CD4-positive, alpha-beta T cell treated with Interleukin-2 at 100 ng/mL for 4 hours (primary cell): Measurements from ENCODE around the gene HDAC8.
"Not testable (repeated sequence)": the region's sequence is repeated elsewhere in the genome, so short reads cannot be mapped to it uniquely, and the experiment has no call there.

ENCODE experiments used
- DNase-seq: peaks from one replicate; pipeline ENCODE4 v3.0.0-alpha.2; 2020; ENCODE audit warnings: low spot score

HDAC8 gene

GRCh38 chrX:72373136-72373535, 199.5 kb downstream of the HDAC8 start:
- DNase-seq = no peak

DNA sequence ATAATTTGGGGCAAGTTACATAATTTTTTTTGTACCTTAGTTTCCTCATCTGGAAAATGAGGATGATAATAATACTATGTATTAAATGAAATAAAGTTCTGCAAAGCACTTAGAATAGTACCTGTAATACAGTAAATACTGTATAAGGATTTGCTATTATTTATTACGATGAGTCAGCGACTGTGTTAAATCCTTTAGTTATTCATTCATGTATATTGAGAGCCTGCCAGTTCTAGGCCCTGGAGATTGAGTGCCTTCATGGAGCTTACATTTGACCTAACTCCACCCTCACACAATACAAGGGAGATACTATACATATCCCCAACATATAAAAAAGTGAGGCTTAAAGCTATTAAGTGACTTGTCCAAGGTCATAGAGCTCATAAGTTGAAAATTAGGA, 199.9 kb downstream of the HDAC8 start:
- no peak for DNase-seq

GRCh38 chrX:72371405-72371804, 201.2 kb downstream of the HDAC8 start:
- DNase-seq = no peak

DNA sequence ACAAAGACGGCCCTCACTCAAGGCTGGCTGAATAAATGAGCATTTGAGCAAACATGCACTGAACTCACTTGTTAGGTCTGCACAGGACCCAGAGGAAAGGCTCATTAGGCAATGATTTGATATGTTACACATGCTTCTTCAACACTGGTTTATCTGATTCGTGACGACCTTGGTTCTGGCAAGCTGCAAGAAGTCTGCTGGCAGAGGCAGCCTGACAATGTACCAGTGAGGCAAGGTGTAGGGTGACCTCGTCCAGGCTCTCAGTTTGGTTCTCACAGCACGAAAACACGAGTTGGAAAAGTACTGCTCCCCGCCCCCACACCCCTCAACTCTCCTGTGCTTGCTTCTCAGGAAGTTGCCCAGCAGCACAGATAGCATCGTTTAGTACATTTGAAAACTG, 203.8 kb downstream of the HDAC8 start:
- DNase-seq = no peak

DNA sequence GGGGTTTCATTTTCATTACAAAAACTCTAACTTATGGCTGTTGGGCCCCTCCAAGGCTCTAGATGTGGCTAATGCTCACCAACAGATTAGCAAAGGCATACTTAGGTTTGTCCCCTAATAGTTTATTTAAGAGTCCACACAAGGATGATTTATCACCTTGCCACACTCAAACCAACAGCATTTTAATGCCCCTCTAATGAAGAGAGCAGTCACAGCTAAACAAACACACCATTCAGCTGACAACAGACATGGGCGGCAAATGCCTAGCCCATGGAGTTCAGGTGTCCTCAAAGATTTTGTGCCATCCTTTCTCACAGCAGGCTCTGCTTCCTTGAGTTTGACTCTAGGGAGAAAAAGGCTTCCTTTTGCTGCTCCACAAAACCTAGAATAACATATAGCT, 205.1 kb downstream of the HDAC8 start:
- DNase-seq = no peak

GRCh38 chrX:72366701-72367454, 205.8 kb downstream of the HDAC8 start:
- DNase-seq = no peak

DNA sequence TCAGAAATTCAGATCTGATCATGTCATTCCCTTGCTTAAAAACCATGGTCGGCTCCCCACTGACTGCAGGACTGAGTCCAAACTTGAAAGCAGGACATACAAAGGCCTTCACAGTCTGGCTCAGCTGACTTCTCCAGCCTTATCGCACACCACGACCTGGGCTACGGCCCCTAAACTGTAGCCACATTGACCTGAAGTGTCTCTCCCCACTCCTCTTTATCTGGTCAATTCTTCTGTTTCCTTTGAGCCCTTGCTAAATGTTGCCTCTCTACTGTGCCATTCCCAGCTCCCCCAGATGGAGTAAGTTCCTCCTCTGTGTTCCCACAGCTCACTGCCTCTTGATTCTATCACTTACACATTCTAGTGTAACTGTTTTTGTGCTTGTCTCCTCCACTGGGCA, 206.5 kb downstream of the HDAC8 start:
- DNase-seq = no peak

DNA sequence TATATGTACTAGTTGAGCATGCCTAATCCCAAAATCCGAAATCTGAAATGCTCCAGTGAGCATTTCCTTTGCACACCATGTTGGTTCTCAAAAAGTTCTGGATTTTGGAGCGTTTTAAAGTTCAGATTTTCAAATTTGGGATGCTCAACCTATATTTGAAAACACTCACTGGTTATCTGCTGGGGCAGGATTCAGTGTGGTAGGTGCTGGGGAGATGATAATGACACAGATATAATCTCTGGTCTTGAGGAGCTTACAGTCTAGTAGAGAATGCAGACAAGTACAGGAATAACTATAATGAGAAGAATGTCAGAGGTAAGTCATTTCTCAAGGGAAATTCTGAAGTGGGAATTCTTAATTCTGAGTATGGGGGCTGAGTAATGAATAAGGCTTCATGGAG, 207.5 kb downstream of the HDAC8 start:
- no peak for DNase-seq

DNA sequence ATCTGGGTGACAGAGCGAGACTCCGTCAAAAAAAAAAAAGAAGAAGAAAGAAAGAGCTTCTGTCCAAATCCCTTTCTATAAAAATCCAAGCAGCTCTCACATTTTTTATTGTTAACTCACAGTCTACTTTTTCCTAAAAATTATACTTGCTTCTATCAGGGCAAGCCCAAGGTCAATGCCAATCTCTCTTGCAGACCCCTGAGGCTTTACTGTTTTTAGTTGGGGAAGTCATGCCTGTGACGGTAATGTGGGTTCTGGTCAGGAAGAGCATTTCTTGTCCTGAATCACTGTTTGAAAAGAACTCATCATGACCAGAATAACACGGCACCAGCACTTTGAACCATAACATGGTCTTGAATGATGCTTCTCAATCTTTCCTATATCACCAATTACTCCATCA, 212.3 kb downstream of the HDAC8 start:
- no peak for DNase-seq

DNA sequence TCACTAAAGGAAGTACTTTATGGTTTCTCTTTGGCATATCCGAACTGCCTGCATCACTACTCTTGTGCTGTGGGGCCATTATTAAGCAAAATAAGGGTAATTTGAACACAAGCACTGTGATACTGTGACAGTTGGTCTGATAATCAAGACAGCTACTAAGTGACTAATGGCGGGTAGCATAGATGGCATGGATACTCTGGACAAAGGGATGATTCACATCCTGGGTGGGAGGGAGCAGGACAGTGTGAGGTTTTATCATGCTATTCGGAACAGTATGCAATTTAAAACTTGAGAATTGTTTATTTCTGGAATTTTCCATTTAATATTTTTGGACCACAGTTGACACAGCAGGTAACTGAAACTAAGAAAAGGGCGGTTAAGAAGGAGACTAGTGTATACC, 214.3 kb downstream of the HDAC8 start:
- DNase-seq = no peak

DNA sequence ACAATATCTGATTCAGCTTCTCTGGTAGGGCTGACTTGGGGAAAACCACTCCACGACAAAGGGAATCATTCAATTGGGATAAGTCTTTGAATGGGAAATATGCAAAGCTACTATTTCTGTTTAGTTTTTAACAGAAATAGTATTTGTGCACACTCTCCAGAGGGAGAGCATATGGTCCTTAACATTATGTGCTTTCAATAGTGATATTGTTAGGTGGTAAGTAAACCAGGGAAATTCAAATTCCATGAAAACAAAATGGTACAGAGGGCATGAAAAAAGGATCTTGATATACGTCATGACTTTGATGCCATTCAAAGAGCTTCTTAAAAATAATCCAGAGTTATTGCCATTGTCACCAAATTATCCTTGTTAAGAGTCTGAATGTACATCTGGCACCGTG, 219.9 kb downstream of the HDAC8 start:
- DNase-seq = no peak

- DNase-seq = no peak
Observed at GRCh38 chrX:72351606-72352334, 220.9 kb downstream of the HDAC8 start.

DNA sequence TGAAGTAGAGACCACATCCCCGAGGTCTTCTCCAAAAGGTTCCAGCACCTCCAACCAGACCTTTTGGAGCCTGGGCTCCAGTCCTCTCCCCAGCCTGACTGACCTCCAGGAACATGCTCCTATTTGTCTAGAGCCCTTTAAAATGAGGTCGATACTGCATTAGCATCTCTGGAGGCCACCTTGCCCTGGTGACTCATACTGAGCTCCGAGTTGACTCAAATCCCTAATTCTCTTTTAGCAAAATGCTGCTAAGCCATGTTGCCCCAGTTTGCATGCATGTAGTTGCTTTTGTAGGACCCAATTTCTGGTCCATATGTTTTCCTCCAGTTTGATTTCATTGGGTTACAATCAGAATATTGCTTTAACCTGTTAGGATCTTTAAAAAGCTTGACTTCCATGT, 223.5 kb downstream of the HDAC8 start:
- no peak for DNase-seq

- no peak for DNase-seq
Observed at GRCh38 chrX:72348247-72348979, 224.2 kb downstream of the HDAC8 start.

DNA sequence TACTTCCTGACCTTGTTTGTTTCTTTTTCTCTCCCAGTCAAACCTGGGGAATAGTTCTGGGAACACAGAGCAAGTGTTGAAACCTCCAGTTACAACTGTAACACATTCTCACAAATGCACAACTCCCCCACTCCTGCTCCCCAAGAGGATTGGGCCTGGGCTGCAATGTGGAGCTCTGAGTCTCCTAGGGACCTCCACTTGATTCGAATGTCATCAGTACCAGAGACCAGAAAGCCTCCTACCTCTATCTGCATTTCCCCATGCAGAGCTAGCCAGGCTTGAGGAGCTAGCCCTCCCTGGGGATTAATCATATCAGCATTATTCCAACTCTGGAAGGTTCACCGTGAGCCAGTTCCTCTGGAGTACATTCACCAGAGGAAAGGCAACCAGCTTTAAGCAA, 225.3 kb downstream of the HDAC8 start:
- no peak for DNase-seq

DNA sequence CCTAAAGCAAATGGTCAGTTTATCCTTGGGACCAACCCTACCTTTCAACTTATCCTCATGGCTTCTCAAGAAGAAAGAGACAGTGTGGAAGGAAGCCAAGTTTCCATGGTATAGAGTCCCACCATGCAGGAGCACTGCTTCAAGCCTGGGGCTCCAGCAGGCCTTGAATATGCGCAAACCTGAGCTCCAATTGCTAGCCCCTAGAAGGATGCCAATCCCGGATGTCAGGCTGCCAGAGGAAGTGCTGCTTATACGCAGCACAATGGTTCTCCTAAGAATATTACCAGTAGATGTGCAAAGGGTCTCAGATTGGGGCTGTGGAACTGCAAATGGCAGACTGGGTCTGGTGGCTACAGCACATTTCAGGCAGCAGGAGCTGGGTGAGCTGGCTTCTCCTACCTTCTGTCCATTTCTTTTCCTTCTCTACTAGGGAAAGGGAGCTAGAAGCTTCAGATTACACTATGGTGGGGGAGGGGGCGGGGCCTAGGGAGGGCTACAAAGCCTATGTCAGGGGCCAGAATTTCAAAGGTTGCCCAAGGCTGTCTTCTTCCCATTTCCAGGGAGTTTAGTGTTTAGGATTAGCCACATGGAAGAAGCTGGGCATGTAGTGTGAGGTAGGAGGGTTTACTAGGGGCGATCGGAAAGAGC, 226.2 kb downstream of the HDAC8 start:
- no peak for DNase-seq

DNA sequence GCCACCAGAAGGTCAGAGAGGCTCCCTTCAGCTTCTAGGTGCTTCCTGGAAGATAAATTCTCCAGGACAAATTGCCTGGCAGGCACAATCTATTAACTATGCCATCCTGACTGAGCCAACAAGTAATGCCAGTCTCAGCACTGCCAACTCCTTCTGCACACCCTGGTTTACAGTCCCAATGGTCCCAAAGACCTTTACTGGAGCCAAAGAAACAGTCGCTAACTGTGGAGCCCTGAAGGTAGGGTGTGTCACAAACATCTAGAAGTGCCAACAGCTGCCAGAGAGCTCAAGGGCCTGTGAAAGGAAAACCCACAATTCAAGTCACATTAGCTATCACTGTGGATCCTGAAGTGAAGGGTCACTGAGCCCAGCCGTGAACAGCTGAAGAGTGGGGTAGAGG, 232.0 kb downstream of the HDAC8 start:
- DNase-seq = no peak

DNA sequence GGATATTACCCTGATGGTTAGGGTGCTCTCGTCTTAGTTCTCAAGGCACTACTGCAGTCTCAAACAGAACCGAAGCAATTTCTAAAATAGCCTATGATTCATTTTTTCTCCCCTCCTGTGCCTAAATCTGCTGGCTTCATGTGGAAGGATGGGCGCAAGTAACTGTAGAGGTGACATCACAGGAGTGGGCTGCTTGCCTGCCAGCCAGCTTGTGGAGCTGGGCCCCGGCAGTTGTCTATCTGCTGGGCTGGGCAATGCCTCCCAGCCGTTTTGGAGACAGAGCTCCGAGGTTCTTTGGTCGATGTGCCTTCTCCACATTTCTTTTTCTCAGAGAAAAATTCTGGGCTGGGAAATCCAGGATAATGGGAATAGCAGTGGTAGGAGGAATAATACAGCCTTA, 232.6 kb downstream of the HDAC8 start:
- DNase-seq = no peak

GRCh38 chrX:72330131-72330530, 242.5 kb downstream of the HDAC8 start:
- DNase-seq = no peak

GRCh38 chrX:72326605-72327300, 245.9 kb downstream of the HDAC8 start:
- no peak for DNase-seq

- DNase-seq = not testable (repeated sequence)
Observed at GRCh38 chrX:72319651-72320050, 253.0 kb downstream of the HDAC8 start.

DNA sequence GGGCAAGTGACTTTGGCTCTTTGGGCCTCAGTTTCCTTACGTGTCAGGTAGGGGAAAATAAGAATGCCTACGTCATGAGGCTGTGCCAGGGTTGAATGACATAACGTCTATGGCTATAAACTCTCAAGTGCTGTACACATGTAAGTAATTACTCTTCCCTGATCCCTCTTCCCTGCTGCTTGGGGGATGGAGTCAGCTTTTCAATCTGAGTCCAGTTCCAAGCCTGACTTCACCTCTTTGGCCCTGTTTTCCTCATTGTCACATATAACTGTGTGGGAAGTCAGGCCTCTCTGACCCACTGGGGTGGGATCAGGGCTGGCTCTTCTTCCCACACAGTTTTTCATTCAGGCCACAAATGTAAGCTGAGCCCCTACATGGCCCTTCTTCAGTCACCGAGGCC, 255.5 kb downstream of the HDAC8 start:
- no peak for DNase-seq
